Hematopoietic multipotent progenitor cell treated with erythropoietin and hydrocortisone succinate and interleukin-3 and kit ligand, for 4 days (in vitro differentiated cells): Measurements from ENCODE around the gene CHSY1.
A peak's percentile ranks its signal among the peaks of the same experiment; 100 is the strongest.
"Not testable (repeated sequence)": the region's sequence is repeated elsewhere in the genome, so short reads cannot be mapped to it uniquely, and the experiment has no call there.

Experiments used
- DNase-seq: peaks from one replicate; pipeline ENCODE4 v3.0.0-alpha.2; 2015

The CHSY1 gene

GRCh38 chr15:101251830-101252820 lies at the start of gene CHSY1:
Gene CHSY1, minus strand, starts transcription at chr15:101252048. Its CDS starts 592 bp downstream, at chr15:101251456.
- DNase-seq = peak; percentile 96

GRCh38 chr15:101296418-101297405 lies 44.9 kb upstream of the CHSY1 start:
- DNase-seq = no peak

GRCh38 chr15:101295607-101296161 lies 43.8 kb upstream of the CHSY1 start:
- DNase-seq = peak; percentile 25

GRCh38 chr15:101294731-101295606 lies 43.1 kb upstream of the CHSY1 start, which contains the start of gene SNRPA1:
Gene SNRPA1, minus strand, starts transcription at chr15:101295248. Its CDS starts 70 bp downstream, at chr15:101295178.
- DNase-seq = peak; percentile 98

GRCh38 chr15:101293122-101293521 lies 41.3 kb upstream of the CHSY1 start:
- no peak for DNase-seq

- DNase-seq = peak; percentile 89
Measured at GRCh38 chr15:101288905-101289513, 37.2 kb upstream of the CHSY1 start.

- not testable (repeated sequence) for DNase-seq
Measured at GRCh38 chr15:101287342-101287741, 35.5 kb upstream of the CHSY1 start.

GRCh38 chr15:101286471-101287114 lies 34.7 kb upstream of the CHSY1 start:
- DNase-seq = no peak

- DNase-seq = no peak
Measured at GRCh38 chr15:101283931-101284330, 32.1 kb upstream of the CHSY1 start.

GRCh38 chr15:101280007-101280406 lies 28.2 kb upstream of the CHSY1 start:
- no peak for DNase-seq

- no peak for DNase-seq
Measured at GRCh38 chr15:101277943-101278564, 26.2 kb upstream of the CHSY1 start.

- DNase-seq = peak; percentile 96
Measured at GRCh38 chr15:101277038-101277822, 25.4 kb upstream of the CHSY1 start, which contains the start of gene SELENOS. Gene SELENOS, minus strand, starts transcription at chr15:101277485. Its CDS starts 68 bp downstream, at chr15:101277417.

GRCh38 chr15:101276501-101277037 lies 24.7 kb upstream of the CHSY1 start:
- peak; percentile 82 for DNase-seq

GRCh38 chr15:101275018-101275417 lies 23.2 kb upstream of the CHSY1 start:
- DNase-seq = no peak

GRCh38 chr15:101273534-101273933 lies 21.7 kb upstream of the CHSY1 start:
- DNase-seq = no peak

- DNase-seq = no peak
Measured at GRCh38 chr15:101272584-101272983, 20.7 kb upstream of the CHSY1 start.

- DNase-seq = peak; percentile 45
Measured at GRCh38 chr15:101269479-101270223, 17.8 kb upstream of the CHSY1 start.
